ENCODE results near the gene BIN2.
A peak's percentile ranks its signal among the peaks of the same experiment; 100 is the strongest.

BIN2 gene

GRCh38 chr12:51326698-51327439 lies 2.9 kb upstream of the BIN2 start:
- peaks cover 0 to 5% (median 0%) of the 10 kb centered on the region in 4 experiments for H3K36me3 ChIP-seq (ENCODE audit: control insufficient read depth in 4 of 4, insufficient read depth in 4 of 4, low read length in 3 of 4)
- CTCF ChIA-PET, result interaction anchor here (0.6 to 29.0 kb wide), 6 partner anchors 16 to 1949 kb away, joined by 3 to 666 read pairs (median 4); partner anchors contain the start of gene CELA1
- POLR2A ChIA-PET, result interaction anchor here (0.6 to 1.0 kb wide), 4 partner anchors 9 to 665 kb away, joined by 3 to 4 read pairs (median 4); no protein-coding TSS in a partner anchor
- peak overlapping the region; percentile 75 to 88 for H3K27ac ChIP-seq (ENCODE audit: insufficient read depth in 1 of 2, low read depth in 1 of 2, low read length in 2 of 2, poor library complexity in 1 of 2, severe bottlenecking in 2 of 2)
- WGBS (ENCODE audit: insufficient coverage), result 3% methylated on average over 7 of the region's 7 CpGs
- H3K9me3 ChIP-seq (ENCODE audit: control extremely low read depth in 1 of 5, control insufficient read depth in 4 of 5, insufficient read depth in 2 of 5, low read depth in 1 of 5, low read length in 4 of 5), result no peaks in the 10 kb centered on the region
- H3K4me1 ChIP-seq (ENCODE audit: control extremely low read depth in 1 of 4, control insufficient read depth in 4 of 4, insufficient read depth in 4 of 4, low read length in 3 of 4), result peaks cover 55 to 84% (median 82%) of the 10 kb centered on the region in 4 experiments
- no peaks in the 10 kb centered on the region for H3K27me3 ChIP-seq (replicated peaks in 2 of 5; ENCODE audit: control insufficient read depth in 4 of 5, insufficient read depth in 5 of 5, low read length in 4 of 5)
- H3K4me3 ChIP-seq (ENCODE audit: control insufficient read depth in 1 of 7, extremely low read depth in 1 of 7, insufficient read depth in 4 of 7, low read depth in 2 of 7, low read length in 6 of 7), result peak overlapping the region in 5 of 7 experiments; percentile 32 to 57 (median 43)
- peak; percentile 87 to 94 (median 93) for DNase-seq

GRCh38 chr12:51324953-51325352 lies 979 bp upstream of the BIN2 start:
- peaks cover 63 to 98% (median 95%) of the 10 kb centered on the region in 4 experiments for H3K4me1 ChIP-seq (ENCODE audit: control extremely low read depth in 1 of 4, control insufficient read depth in 4 of 4, insufficient read depth in 4 of 4, low read length in 3 of 4)
- no peaks in the 10 kb centered on the region for H3K27me3 ChIP-seq (replicated peaks in 2 of 5; ENCODE audit: control insufficient read depth in 4 of 5, insufficient read depth in 5 of 5, low read length in 4 of 5)
- peaks cover 0 to 9% (median 1%) of the 10 kb centered on the region in 4 experiments for H3K36me3 ChIP-seq (ENCODE audit: control insufficient read depth in 4 of 4, insufficient read depth in 4 of 4, low read length in 3 of 4)
- ChIA-PET POLR2A (no interaction called here), CTCF (interaction anchor here (0.6 to 29.0 kb wide), 5 partner anchors 16 to 233 kb away, joined by 3 to 666 read pairs (median 5); partner anchors contain the start of gene CELA1)
- no peaks in the 10 kb centered on the region for H3K9me3 ChIP-seq (ENCODE audit: control extremely low read depth in 1 of 5, control insufficient read depth in 4 of 5, insufficient read depth in 2 of 5, low read depth in 1 of 5, low read length in 4 of 5)
- 100% methylated on average over 4 of the region's 4 CpGs for WGBS (ENCODE audit: insufficient coverage)
- DNase-seq, result no peak
- H3K4me3 ChIP-seq (ENCODE audit: control insufficient read depth in 1 of 7, extremely low read depth in 1 of 7, insufficient read depth in 4 of 7, low read depth in 2 of 7, low read length in 6 of 7), result no peak overlapping the region
- no peak overlapping the region for H3K27ac ChIP-seq (ENCODE audit: insufficient read depth in 1 of 2, low read depth in 1 of 2, low read length in 2 of 2, poor library complexity in 1 of 2, severe bottlenecking in 2 of 2)

- CTCF ChIA-PET, result interaction anchor here (1.9 to 29.0 kb wide), 4 partner anchors 15 to 61 kb away, joined by 5 to 666 read pairs (median 8); partner anchors contain the start of gene CELA1
- 0% methylated on average over 11 of the region's 15 CpGs for WGBS (ENCODE audit: insufficient coverage)
- H3K4me3 ChIP-seq (ENCODE audit: control insufficient read depth in 1 of 7, extremely low read depth in 1 of 7, insufficient read depth in 4 of 7, low read depth in 2 of 7, low read length in 6 of 7), result peak overlapping the region; percentile 44 to 86 (median 77)
- POLR2A ChIA-PET, result interaction anchor here (0.7 to 1.5 kb wide), 3 partner anchors 9 to 107 kb away, joined by 3 read pairs; no protein-coding TSS in a partner anchor
- H3K9me3 ChIP-seq (ENCODE audit: control extremely low read depth in 1 of 5, control insufficient read depth in 4 of 5, insufficient read depth in 2 of 5, low read depth in 1 of 5, low read length in 4 of 5), result no peaks in the 10 kb centered on the region
- H3K36me3 ChIP-seq (ENCODE audit: control insufficient read depth in 4 of 4, insufficient read depth in 4 of 4, low read length in 3 of 4), result peaks cover 0 to 9% (median 1%) of the 10 kb centered on the region in 4 experiments
- peak overlapping the region; percentile 83 to 91 for H3K27ac ChIP-seq (ENCODE audit: insufficient read depth in 1 of 2, low read depth in 1 of 2, low read length in 2 of 2, poor library complexity in 1 of 2, severe bottlenecking in 2 of 2)
- peaks cover 56 to 98% (median 95%) of the 10 kb centered on the region in 4 experiments for H3K4me1 ChIP-seq (ENCODE audit: control extremely low read depth in 1 of 4, control insufficient read depth in 4 of 4, insufficient read depth in 4 of 4, low read length in 3 of 4)
- no peaks in the 10 kb centered on the region for H3K27me3 ChIP-seq (replicated peaks in 2 of 5; ENCODE audit: control insufficient read depth in 4 of 5, insufficient read depth in 5 of 5, low read length in 4 of 5)
- DNase-seq, result peak in 2 of 3 donors; percentile 42 to 62
Observed at GRCh38 chr12:51323317-51323960, 535 bp downstream of the BIN2 start.

GRCh38 chr12:51322452-51322851 lies 1.5 kb downstream of the BIN2 start:
- peak overlapping the region; percentile 20 to 91 for H3K27ac ChIP-seq (ENCODE audit: insufficient read depth in 1 of 2, low read depth in 1 of 2, low read length in 2 of 2, poor library complexity in 1 of 2, severe bottlenecking in 2 of 2)
- ChIA-PET POLR2A (interaction anchor here (0.7 kb wide), 1 partner anchor 106 kb away, joined by 3 read pairs; no protein-coding TSS in a partner anchor), CTCF (interaction anchor here (1.9 to 29.0 kb wide), 3 partner anchors 14 to 20 kb away, joined by 5 to 666 read pairs (median 12); partner anchors contain the start of gene CELA1)
- DNase-seq, result no peak
- H3K4me3 ChIP-seq (ENCODE audit: control insufficient read depth in 1 of 7, extremely low read depth in 1 of 7, insufficient read depth in 4 of 7, low read depth in 2 of 7, low read length in 6 of 7), result peak overlapping the region in 6 of 7 experiments; percentile 69 to 86 (median 78)
- H3K36me3 ChIP-seq (ENCODE audit: control insufficient read depth in 4 of 4, insufficient read depth in 4 of 4, low read length in 3 of 4), result peaks cover 0 to 12% (median 1%) of the 10 kb centered on the region in 4 experiments
- WGBS (ENCODE audit: insufficient coverage), result 0% methylated on average over 1 of the region's 5 CpGs
- H3K27me3 ChIP-seq (replicated peaks in 2 of 5; ENCODE audit: control insufficient read depth in 4 of 5, insufficient read depth in 5 of 5, low read length in 4 of 5), result no peaks in the 10 kb centered on the region
- H3K4me1 ChIP-seq (ENCODE audit: control extremely low read depth in 1 of 4, control insufficient read depth in 4 of 4, insufficient read depth in 4 of 4, low read length in 3 of 4), result peaks cover 50 to 93% (median 89%) of the 10 kb centered on the region in 4 experiments
- H3K9me3 ChIP-seq (ENCODE audit: control extremely low read depth in 1 of 5, control insufficient read depth in 4 of 5, insufficient read depth in 2 of 5, low read depth in 1 of 5, low read length in 4 of 5), result no peaks in the 10 kb centered on the region

GRCh38 chr12:51321882-51322281 lies 2.1 kb downstream of the BIN2 start:
- WGBS (ENCODE audit: insufficient coverage), result 82% methylated on average over 3 of the region's 3 CpGs
- POLR2A ChIA-PET, result interaction anchor here (1.8 kb wide), 1 partner anchor 19 kb away, joined by 10 read pairs; no protein-coding TSS in a partner anchor

GRCh38 chr12:51320695-51321320 lies 3.2 kb downstream of the BIN2 start:
- H3K27ac ChIP-seq (ENCODE audit: insufficient read depth in 1 of 2, low read depth in 1 of 2, low read length in 2 of 2, poor library complexity in 1 of 2, severe bottlenecking in 2 of 2), result peak overlapping the region; percentile 33 to 59
- CTCF ChIA-PET, result interaction anchor here (0.6 to 29.0 kb wide), 4 partner anchors 14 to 1635 kb away, joined by 3 to 666 read pairs (median 14); partner anchors contain the start of gene CELA1
- POLR2A ChIA-PET, result interaction anchor here (0.7 to 1.8 kb wide), 2 partner anchors 20 to 73 kb away, joined by 3 to 10 read pairs; no protein-coding TSS in a partner anchor
- DNase-seq, result peak in 2 of 3 donors; percentile 74 to 76
- no peaks in the 10 kb centered on the region for H3K9me3 ChIP-seq (ENCODE audit: control extremely low read depth in 1 of 5, control insufficient read depth in 4 of 5, insufficient read depth in 2 of 5, low read depth in 1 of 5, low read length in 4 of 5)
- peak overlapping the region in 5 of 7 experiments; percentile 26 to 57 (median 47) for H3K4me3 ChIP-seq (ENCODE audit: control insufficient read depth in 1 of 7, extremely low read depth in 1 of 7, insufficient read depth in 4 of 7, low read depth in 2 of 7, low read length in 6 of 7)
- no CpG with 5 or more reads among the region's 3 CpGs for WGBS (ENCODE audit: insufficient coverage)
- H3K4me1 ChIP-seq (ENCODE audit: control extremely low read depth in 1 of 4, control insufficient read depth in 4 of 4, insufficient read depth in 4 of 4, low read length in 3 of 4), result peaks cover 40 to 78% (median 73%) of the 10 kb centered on the region in 4 experiments
- H3K27me3 ChIP-seq (replicated peaks in 2 of 5; ENCODE audit: control insufficient read depth in 4 of 5, insufficient read depth in 5 of 5, low read length in 4 of 5), result no peaks in the 10 kb centered on the region
- H3K36me3 ChIP-seq (ENCODE audit: control insufficient read depth in 4 of 4, insufficient read depth in 4 of 4, low read length in 3 of 4), result peaks cover 0 to 13% (median 2%) of the 10 kb centered on the region in 4 experiments

More at GRCh38 chr12:51321882-51322281, 2.1 kb downstream of the BIN2 start:
- Histone ChIP-seq H3K27me3 (replicated peaks in 2 of 5; ENCODE audit: control insufficient read depth in 4 of 5, insufficient read depth in 5 of 5, low read length in 4 of 5) (no peaks in the 10 kb centered on the region), H3K4me1 (ENCODE audit: control extremely low read depth in 1 of 4, control insufficient read depth in 4 of 4, insufficient read depth in 4 of 4, low read length in 3 of 4) (peaks cover 47 to 87% (median 83%) of the 10 kb centered on the region in 4 experiments), H3K4me3 (ENCODE audit: control insufficient read depth in 1 of 7, extremely low read depth in 1 of 7, insufficient read depth in 4 of 7, low read depth in 2 of 7, low read length in 6 of 7) (peak overlapping the region in 5 of 7 experiments; percentile 72 to 86 (median 79)), H3K27ac (ENCODE audit: insufficient read depth in 1 of 2, low read depth in 1 of 2, low read length in 2 of 2, poor library complexity in 1 of 2, severe bottlenecking in 2 of 2) (no peak overlapping the region), H3K36me3 (ENCODE audit: control insufficient read depth in 4 of 4, insufficient read depth in 4 of 4, low read length in 3 of 4) (peaks cover 0 to 12% (median 1%) of the 10 kb centered on the region in 4 experiments), H3K9me3 (ENCODE audit: control extremely low read depth in 1 of 5, control insufficient read depth in 4 of 5, insufficient read depth in 2 of 5, low read depth in 1 of 5, low read length in 4 of 5) (no peaks in the 10 kb centered on the region)
- DNase-seq, result no peak
- CTCF ChIA-PET, result interaction anchor here (3.6 to 29.0 kb wide), 2 partner anchors 13 to 21 kb away, joined by 12 to 666 read pairs; partner anchors contain the start of gene CELA1

Measured in common myeloid progenitor, CD34-positive (primary cell).